ENCODE data around the gene SUPT7L. TPM values are rescaled to one million over a fixed set of nuclear protein-coding genes. Genes with fewer than 3 reads are reported as not detected.
A peak's percentile ranks its signal among the peaks of the same experiment; 100 is the strongest.

The SUPT7L gene
- total and polyA plus RNA-seq, 2 of the 13 experiments (the other 11 are each of a cell fraction or from before 2014, with no cell fraction given): 32.9 to 77.5 TPM

GRCh38 chr2:27683390-27684071 is 20.1 kb upstream of the SUPT7L start (continued):
- TF ChIP-seq LRRFIP1 (CRISPR knock-in tag; conservative IDR thresholded peaks at IDR 0.05): no peak
- TF ChIP-seq ZMYM2 (CRISPR knock-in tag; IDR thresholded peaks at IDR 0.05): no peak
- TF ChIP-seq ZXDC (CRISPR knock-in tag; IDR thresholded peaks at IDR 0.05): no peak
- TF ChIP-seq ZNF546 (CRISPR knock-in tag; conservative IDR thresholded peaks at IDR 0.05): no peak
- no peak for TF ChIP-seq ZBTB49 (CRISPR knock-in tag; IDR thresholded peaks at IDR 0.05; ENCODE audit: borderline replicate concordance)
- TF ChIP-seq E2F5 (CRISPR knock-in tag; conservative IDR thresholded peaks at IDR 0.05): no peak
- no peak for TF ChIP-seq ZSCAN25 (CRISPR knock-in tag; IDR thresholded peaks at IDR 0.05)
- TF ChIP-seq TFDP2 (CRISPR knock-in tag; IDR thresholded peaks at IDR 0.05): no peak
- no peak for TF ChIP-seq KLF6 (CRISPR knock-in tag; IDR thresholded peaks at IDR 0.05)
- TF ChIP-seq ZNF382 (CRISPR knock-in tag; IDR thresholded peaks at IDR 0.05; ENCODE audit: borderline replicate concordance): no peak
- no peak for TF ChIP-seq ZNF780A (CRISPR knock-in tag; IDR thresholded peaks at IDR 0.05)
- TF ChIP-seq NCOA2 (CRISPR knock-in tag; IDR thresholded peaks at IDR 0.05): peak; percentile 49; the same call in 1 of the 2 replicates
- no peak for TF ChIP-seq ZNF343 (CRISPR knock-in tag; IDR thresholded peaks at IDR 0.05)
- no peak for TF ChIP-seq FOXC1 (CRISPR knock-in tag; IDR thresholded peaks at IDR 0.05; ENCODE audit: borderline replicate concordance)
- no peak for TF ChIP-seq GMEB2 (CRISPR knock-in tag; IDR thresholded peaks at IDR 0.05; ENCODE audit: low read depth)
